ENCODE measurements around the gene DPYD. TPM values are rescaled to one million over a fixed set of nuclear protein-coding genes. Genes with fewer than 3 reads are reported as not detected.

Gene DPYD
- total RNA-seq, 1 experiment from 2014 or later, result 12.8 TPM

GRCh38 chr1:97904534-97904933, 16.3 kb downstream of the DPYD start:
- intact Hi-C loops (cut with micrococcal nuclease), result no loop called here

GRCh38 chr1:97903626-97904025, 17.2 kb downstream of the DPYD start:
- Histone ChIP-seq H3K9ac (ENCODE audit: low read length) (no peak overlapping the region), H3K27ac (ENCODE audit: low read length) (no peak overlapping the region), H3K9me2 (replicated peaks; ENCODE audit: low read length) (no peaks in the 10 kb centered on the region), H3F3A (ENCODE audit: low read length, unreplicated experiment) (no peaks in the 10 kb centered on the region), H3K4me3 (ENCODE audit: low read length) (no peak overlapping the region), H3K4me2 (ENCODE audit: low read length) (no peak overlapping the region), H3K9me3 (ENCODE audit: low read length) (no peaks in the 10 kb centered on the region), H3K79me2 (ENCODE audit: low read length) (0 out of 2 replicates have a peak, but pooled peaks cover 11% of the 10 kb centered on the region), H4K20me1 (ENCODE audit: low read length) (no peaks in the 10 kb centered on the region), H2AFZ (ENCODE audit: low read length) (no peak overlapping the region), H3K36me3 (ENCODE audit: low read depth, low read length) (no peaks in the 10 kb centered on the region; the same call in 1 of the 2 replicates), H3K27me3 (ENCODE audit: low read length) (no peaks in the 10 kb centered on the region), H3K4me1 (ENCODE audit: insufficient read depth, low read length) (peaks cover 23% of the 10 kb centered on the region)
- ATAC-seq (no peak), DNase-seq (no peak)
- intact Hi-C loops (cut with micrococcal nuclease), result no loop called here
- TF ChIP-seq EZH2 (IDR thresholded peaks at IDR 0.05; ENCODE audit: low read length, unreplicated experiment) (no peak), CTCF (conservative IDR thresholded peaks at IDR 0.05; ENCODE audit: low read depth, low read length) (no peak), EZH2phosphoT487 (IDR thresholded peaks at IDR 0.05; ENCODE audit: borderline replicate concordance, low read length) (no peak)
- ChIA-PET POLR2A (ENCODE audit: unreplicated experiment) (no interaction called here), CTCF (interaction anchor here (0.6 kb wide), 1 partner anchor 546 kb away, joined by 3 read pairs; no protein-coding TSS in a partner anchor)
- no TSS peak for BruUV-seq (replicated peaks)

More at GRCh38 chr1:97904534-97904933, 16.3 kb downstream of the DPYD start:
- Histone ChIP-seq H2AFZ (ENCODE audit: low read length) (no peak overlapping the region), H3K9me2 (replicated peaks; ENCODE audit: low read length) (no peaks in the 10 kb centered on the region), H3K4me3 (ENCODE audit: low read length) (no peak overlapping the region), H3K9ac (ENCODE audit: low read length) (no peak overlapping the region), H3K4me2 (ENCODE audit: low read length) (no peak overlapping the region), H4K20me1 (ENCODE audit: low read length) (no peaks in the 10 kb centered on the region), H3K27ac (ENCODE audit: low read length) (no peak overlapping the region), H3F3A (ENCODE audit: low read length, unreplicated experiment) (no peaks in the 10 kb centered on the region), H3K79me2 (ENCODE audit: low read length) (0 out of 2 replicates have a peak, but pooled peaks cover 11% of the 10 kb centered on the region), H3K36me3 (ENCODE audit: low read depth, low read length) (no peaks in the 10 kb centered on the region), H3K27me3 (ENCODE audit: low read length) (no peaks in the 10 kb centered on the region), H3K9me3 (ENCODE audit: low read length) (no peaks in the 10 kb centered on the region), H3K4me1 (ENCODE audit: insufficient read depth, low read length) (peaks cover 20% of the 10 kb centered on the region)
- ATAC-seq (no peak), DNase-seq (no peak)
- CTCF ChIA-PET, result no interaction called here
- no peak for TF ChIP-seq CTCF (conservative IDR thresholded peaks at IDR 0.05; ENCODE audit: low read depth, low read length)
- TF ChIP-seq EZH2phosphoT487 (IDR thresholded peaks at IDR 0.05; ENCODE audit: borderline replicate concordance, low read length), result no peak
- no peak for TF ChIP-seq EZH2 (IDR thresholded peaks at IDR 0.05; ENCODE audit: low read length, unreplicated experiment)
- POLR2A ChIA-PET (ENCODE audit: unreplicated experiment), result no interaction called here
- no TSS peak for BruUV-seq (replicated peaks)

GRCh38 chr1:97902067-97902466, 18.8 kb downstream of the DPYD start:
- Histone ChIP-seq H3K79me2 (ENCODE audit: low read length) (0 out of 2 replicates have a peak, but pooled peaks cover 11% of the 10 kb centered on the region), H3K4me3 (ENCODE audit: low read length) (no peak overlapping the region), H2AFZ (ENCODE audit: low read length) (no peak overlapping the region), H3F3A (ENCODE audit: low read length, unreplicated experiment) (no peaks in the 10 kb centered on the region), H3K27ac (ENCODE audit: low read length) (no peak overlapping the region), H3K36me3 (ENCODE audit: low read depth, low read length) (no peaks in the 10 kb centered on the region; the same call in 1 of the 2 replicates), H3K4me1 (ENCODE audit: insufficient read depth, low read length) (peaks cover 21% of the 10 kb centered on the region), H3K9me2 (replicated peaks; ENCODE audit: low read length) (no peaks in the 10 kb centered on the region), H3K9ac (ENCODE audit: low read length) (no peak overlapping the region), H3K9me3 (ENCODE audit: low read length) (no peaks in the 10 kb centered on the region), H3K27me3 (ENCODE audit: low read length) (no peaks in the 10 kb centered on the region), H3K4me2 (ENCODE audit: low read length) (no peak overlapping the region), H4K20me1 (ENCODE audit: low read length) (no peaks in the 10 kb centered on the region)
- CTCF ChIA-PET, result no interaction called here
- no peak for ATAC-seq
- TF ChIP-seq EZH2phosphoT487 (IDR thresholded peaks at IDR 0.05; ENCODE audit: borderline replicate concordance, low read length) (no peak), EZH2 (IDR thresholded peaks at IDR 0.05; ENCODE audit: low read length, unreplicated experiment) (no peak), CTCF (conservative IDR thresholded peaks at IDR 0.05; ENCODE audit: low read depth, low read length) (no peak)
- intact Hi-C loops (cut with micrococcal nuclease), result no loop called here
- no TSS peak for BruUV-seq (replicated peaks)
- no peak for DNase-seq
- POLR2A ChIA-PET (ENCODE audit: unreplicated experiment), result no interaction called here

All from PC-3 (cell line).